HepG2 (cell line): ENCODE data around the gene SUPT6H. TPM values are rescaled to one million over a fixed set of nuclear protein-coding genes. Genes with fewer than 3 reads are reported as not detected.

Experiments used
- ELF1 ChIP-seq: sonication (generic); formaldehyde crosslinking; IDR thresholded peaks from 2 replicates; pipeline ENCODE4 v1.4.0; 2020; ENCODE audit warnings: missing genetic modification reagents
- FOXO1 ChIP-seq: sonication (generic); formaldehyde crosslinking; IDR thresholded peaks from 2 replicates; pipeline ENCODE4 v1.4.0; 2020; ENCODE audit warnings: missing genetic modification reagents
- KAT7 ChIP-seq: IDR thresholded peaks from 2 replicates; pipeline ENCODE4 v1.6.1; 2018; ENCODE audit warnings: borderline replicate concordance, missing compliant biosample characterization
- MAFF ChIP-seq: IDR thresholded peaks from 2 replicates; pipeline ENCODE4 v1.6.1; 2011; ENCODE audit warnings: low read depth, low read length, improper control_type of control experiment
- MED1 ChIP-seq: sonication (generic); formaldehyde crosslinking; IDR thresholded peaks from 2 replicates; pipeline ENCODE4 v1.4.0; 2020; ENCODE audit warnings: missing genetic modification reagents
- MEIS2 ChIP-seq: sonication (generic); formaldehyde crosslinking; IDR thresholded peaks from 2 replicates; pipeline ENCODE4 v1.9.0; 2021; ENCODE audit warnings: mild to moderate bottlenecking, missing genetic modification reagents
- MIER3 ChIP-seq: IDR thresholded peaks from 2 replicates; pipeline ENCODE4 v1.6.1; 2016; ENCODE audit warnings: missing compliant biosample characterization, borderline replicate concordance
- MXI1 ChIP-seq: IDR thresholded peaks from 3 replicates; pipeline ENCODE4 v1.6.1; 2012; ENCODE audit warnings: low read depth, low read length, inconsistent platforms, borderline replicate concordance
- NR2F6 ChIP-seq, 2 experiments: IDR thresholded peaks; 2 replicates each; pipeline ENCODE4 v1.6.1; 2016; ENCODE audit warnings: antibody characterized with exemption in 1 of 2, mild to moderate bottlenecking in 1 of 2
- RBM39 ChIP-seq: fragments of 200-400 bp; formaldehyde crosslinking; IDR thresholded peaks from one replicate; pipeline ENCODE4 v1.6.1; 2018; ENCODE audit warnings: antibody characterized with exemption, mild to moderate bottlenecking, low read depth, low read length; ENCODE audit not compliant: poor library complexity, severe bottlenecking
- SAP130 ChIP-seq: IDR thresholded peaks from 2 replicates; pipeline ENCODE4 v1.6.1; 2016; ENCODE audit warnings: low read depth
- SOX13 ChIP-seq, 3 experiments: fragments of 450-650 bp in 1 of 3; sonication (generic) in 1 of 3; formaldehyde crosslinking in 1 of 3; IDR thresholded peaks in 2 of 3; conservative IDR thresholded peaks in 1 of 3; 2 replicates each; pipeline versions ENCODE4 v1.5.0 to v1.6.1; 2016 to 2020; ENCODE audit warnings: antibody characterized with exemption in 1 of 3, mild to moderate bottlenecking in 1 of 3, missing compliant biosample characterization in 1 of 3, missing genetic modification reagents in 1 of 3, moderate library complexity in 1 of 3
- SOX5 ChIP-seq: IDR thresholded peaks from 2 replicates; pipeline ENCODE4 v1.6.1; 2016; ENCODE audit warnings: borderline replicate concordance
- TARDBP ChIP-seq: sonication (generic); formaldehyde crosslinking; IDR thresholded peaks from 2 replicates; pipeline ENCODE4 v1.8.0; 2022; ENCODE audit warnings: mild to moderate bottlenecking, missing genetic modification reagents
- YY1 ChIP-seq: IDR thresholded peaks from 2 replicates; pipeline ENCODE4 v1.6.1; 2011; ENCODE audit warnings: low read length, low read depth, moderate library complexity, mild to moderate bottlenecking; ENCODE audit not compliant: insufficient read depth, insufficient replicate concordance
- ZNF354B ChIP-seq: sonication (generic); formaldehyde crosslinking; IDR thresholded peaks from 2 replicates; pipeline ENCODE4 v1.8.0; 2022; ENCODE audit warnings: mild to moderate bottlenecking, missing genetic modification reagents
- ZNF737 ChIP-seq: sonication (generic); formaldehyde crosslinking; IDR thresholded peaks from 2 replicates; pipeline ENCODE4 v1.5.0; 2020; ENCODE audit warnings: missing genetic modification reagents, mild to moderate bottlenecking, borderline replicate concordance
- ZNF747 ChIP-seq: sonication (generic); formaldehyde crosslinking; IDR thresholded peaks from 2 replicates; pipeline ENCODE4 v1.8.1; 2023; ENCODE audit warnings: missing genetic modification reagents, mild to moderate bottlenecking, borderline replicate concordance
- ZZZ3 ChIP-seq: sonication (generic); formaldehyde crosslinking; IDR thresholded peaks from 2 replicates; pipeline ENCODE4 v1.4.0; 2020; ENCODE audit warnings: missing genetic modification reagents, mild to moderate bottlenecking, borderline replicate concordance
- polyA plus RNA-seq, 8 experiments: library from polyadenylated mRNA; depleted of rRNA in 3 of 8; stranded (reverse) in 7 of 8; unstranded in 1 of 8; fragments of >200 nt; fragmentation: Illumina TruSeq in 4 of 8; extraction: Trizol in 4 of 8; gene quantifications; 2 replicates each; pipeline versions ENCODE4 v1.2.1 to v1.2.3, GENCODE V29; 2011 to 2016; ENCODE audit warnings: low read depth in 4 of 8, missing spikeins in 1 of 8, mixed read lengths in 1 of 8; ENCODE audit not compliant: insufficient read depth in 1 of 8
- total RNA-seq, 5 experiments: library from RNA; depleted of rRNA; stranded (reverse); fragments of >200 nt; fragmentation: Illumina TruSeq; extraction: Trizol; gene quantifications; 2 replicates each; pipeline ENCODE4 v1.2.3, GENCODE V29; 2016; ENCODE audit warnings: low read depth in 1 of 5
- TF ChIP-seq, protein P1 (sequence below): IDR thresholded peaks from 2 replicates; pipeline ENCODE4 v1.6.1; 2016
- TF ChIP-seq, protein P2 (sequence below): sonication (generic); formaldehyde crosslinking; IDR thresholded peaks from 2 replicates; pipeline ENCODE4 v1.4.0; 2020; ENCODE audit warnings: missing genetic modification reagents, borderline replicate concordance
- TF ChIP-seq, protein P3 (sequence below): sonication (generic); formaldehyde crosslinking; IDR thresholded peaks from 2 replicates; pipeline ENCODE4 v1.4.0; 2020; ENCODE audit warnings: missing genetic modification reagents, borderline replicate concordance
- TF ChIP-seq, protein P4 (sequence below): IDR thresholded peaks from 2 replicates; pipeline ENCODE4 v1.6.1; 2012; ENCODE audit warnings: inconsistent platforms

Gene SUPT6H
- total and polyA plus RNA-seq, 2 of the 13 experiments (the other 11 are each of a cell fraction or from before 2014, with no cell fraction given), result 32.7 to 39.9 TPM

DNA sequence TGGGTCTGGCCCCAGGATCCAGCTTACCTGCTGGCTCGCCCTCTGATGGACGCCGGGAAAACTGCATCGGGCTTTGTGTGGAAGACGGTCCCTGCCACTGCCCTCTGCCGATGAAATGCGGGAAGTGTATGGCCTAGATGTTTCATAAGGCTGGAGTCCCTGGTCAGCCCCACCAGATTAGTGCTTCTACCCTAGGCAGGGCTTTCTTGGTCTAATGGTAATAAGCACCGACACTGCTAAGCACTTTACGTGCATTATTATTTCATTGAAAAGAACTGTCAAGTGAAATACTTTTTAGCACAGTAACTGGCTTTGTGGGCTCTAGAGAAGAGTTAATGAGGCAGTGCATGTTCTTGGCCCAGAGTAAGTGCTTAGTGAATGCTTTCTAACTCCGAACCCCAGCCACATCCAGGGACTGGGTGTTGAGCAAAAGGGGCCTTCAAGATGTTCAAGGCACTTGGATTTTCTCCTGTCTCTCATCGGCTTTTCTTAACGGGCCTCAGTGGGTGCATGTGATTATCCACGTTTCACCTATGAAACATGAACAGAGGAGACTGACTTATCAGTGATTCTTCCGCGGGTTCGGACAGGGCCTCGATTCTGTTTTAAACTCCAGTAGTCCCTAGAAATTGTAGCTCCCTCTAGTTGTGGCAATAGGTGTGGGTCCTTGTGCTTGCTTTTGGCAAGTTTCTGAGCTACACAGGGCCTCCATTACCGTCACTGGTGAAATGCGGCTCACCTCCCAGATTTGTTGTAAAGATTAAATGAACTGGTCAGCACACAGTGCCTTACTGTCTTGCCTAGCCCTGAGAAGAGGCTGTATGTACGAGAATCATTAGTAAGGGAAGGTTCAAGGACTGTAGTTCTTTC lies 88.4 kb downstream of the SUPT6H start (continued):
- no peak for TF ChIP-seq ZZZ3 (CRISPR knock-in tag)
- peak; percentile 74 for TF ChIP-seq SAP130 (CRISPR knock-in tag)
- TF ChIP-seq ZNF737 (CRISPR knock-in tag), result no peak
- TF ChIP-seq RBM39, result peak; percentile 34
- no peak for TF ChIP-seq NR2F6 (IDR thresholded peaks at IDR 0.05)
- peak; percentile 36; the same call in 1 of the 2 replicates for TF ChIP-seq NR2F6 (CRISPR knock-in tag; IDR thresholded peaks at IDR 0.05)
- TF ChIP-seq KAT7 (CRISPR knock-in tag), result no peak
- TF ChIP-seq, protein P1, sequence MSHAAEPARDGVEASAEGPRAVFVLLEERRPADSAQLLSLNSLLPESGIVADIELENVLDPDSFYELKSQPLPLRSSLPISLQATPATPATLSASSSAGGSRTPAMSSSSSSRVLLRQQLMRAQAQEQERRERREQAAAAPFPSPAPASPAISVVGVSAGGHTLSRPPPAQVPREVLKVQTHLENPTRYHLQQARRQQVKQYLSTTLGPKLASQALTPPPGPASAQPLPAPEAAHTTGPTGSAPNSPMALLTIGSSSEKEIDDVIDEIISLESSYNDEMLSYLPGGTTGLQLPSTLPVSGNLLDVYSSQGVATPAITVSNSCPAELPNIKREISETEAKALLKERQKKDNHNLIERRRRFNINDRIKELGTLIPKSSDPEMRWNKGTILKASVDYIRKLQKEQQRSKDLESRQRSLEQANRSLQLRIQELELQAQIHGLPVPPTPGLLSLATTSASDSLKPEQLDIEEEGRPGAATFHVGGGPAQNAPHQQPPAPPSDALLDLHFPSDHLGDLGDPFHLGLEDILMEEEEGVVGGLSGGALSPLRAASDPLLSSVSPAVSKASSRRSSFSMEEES (CRISPR knock-in tag), result 0 out of 2 replicates have a peak, but pooled peaks have one; percentile 48
- TF ChIP-seq ELF1 (CRISPR knock-in tag), result peak; percentile 43
- no peak for TF ChIP-seq ZNF747 (CRISPR knock-in tag)
- TF ChIP-seq, protein P2, sequence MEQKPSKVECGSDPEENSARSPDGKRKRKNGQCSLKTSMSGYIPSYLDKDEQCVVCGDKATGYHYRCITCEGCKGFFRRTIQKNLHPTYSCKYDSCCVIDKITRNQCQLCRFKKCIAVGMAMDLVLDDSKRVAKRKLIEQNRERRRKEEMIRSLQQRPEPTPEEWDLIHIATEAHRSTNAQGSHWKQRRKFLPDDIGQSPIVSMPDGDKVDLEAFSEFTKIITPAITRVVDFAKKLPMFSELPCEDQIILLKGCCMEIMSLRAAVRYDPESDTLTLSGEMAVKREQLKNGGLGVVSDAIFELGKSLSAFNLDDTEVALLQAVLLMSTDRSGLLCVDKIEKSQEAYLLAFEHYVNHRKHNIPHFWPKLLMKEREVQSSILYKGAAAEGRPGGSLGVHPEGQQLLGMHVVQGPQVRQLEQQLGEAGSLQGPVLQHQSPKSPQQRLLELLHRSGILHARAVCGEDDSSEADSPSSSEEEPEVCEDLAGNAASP, result peak; percentile 50; the same call in 1 of the 2 replicates
- TF ChIP-seq MXI1, result peak; percentile 71; the same call in 1 of the 3 replicates
- peak; percentile 63 for TF ChIP-seq MED1 (CRISPR knock-in tag)
- TF ChIP-seq SOX5 (CRISPR knock-in tag), result no peak
- TF ChIP-seq, protein P3, sequence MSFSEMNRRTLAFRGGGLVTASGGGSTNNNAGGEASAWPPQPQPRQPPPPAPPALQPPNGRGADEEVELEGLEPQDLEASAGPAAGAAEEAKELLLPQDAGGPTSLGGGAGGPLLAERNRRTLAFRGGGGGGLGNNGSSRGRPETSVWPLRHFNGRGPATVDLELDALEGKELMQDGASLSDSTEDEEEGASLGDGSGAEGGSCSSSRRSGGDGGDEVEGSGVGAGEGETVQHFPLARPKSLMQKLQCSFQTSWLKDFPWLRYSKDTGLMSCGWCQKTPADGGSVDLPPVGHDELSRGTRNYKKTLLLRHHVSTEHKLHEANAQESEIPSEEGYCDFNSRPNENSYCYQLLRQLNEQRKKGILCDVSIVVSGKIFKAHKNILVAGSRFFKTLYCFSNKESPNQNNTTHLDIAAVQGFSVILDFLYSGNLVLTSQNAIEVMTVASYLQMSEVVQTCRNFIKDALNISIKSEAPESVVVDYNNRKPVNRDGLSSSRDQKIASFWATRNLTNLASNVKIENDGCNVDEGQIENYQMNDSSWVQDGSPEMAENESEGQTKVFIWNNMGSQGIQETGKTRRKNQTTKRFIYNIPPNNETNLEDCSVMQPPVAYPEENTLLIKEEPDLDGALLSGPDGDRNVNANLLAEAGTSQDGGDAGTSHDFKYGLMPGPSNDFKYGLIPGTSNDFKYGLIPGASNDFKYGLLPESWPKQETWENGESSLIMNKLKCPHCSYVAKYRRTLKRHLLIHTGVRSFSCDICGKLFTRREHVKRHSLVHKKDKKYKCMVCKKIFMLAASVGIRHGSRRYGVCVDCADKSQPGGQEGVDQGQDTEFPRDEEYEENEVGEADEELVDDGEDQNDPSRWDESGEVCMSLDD (CRISPR knock-in tag), result no peak
- TF ChIP-seq TARDBP, result peak; percentile 7
- peak; percentile 59; the same call in 1 of the 2 replicates for TF ChIP-seq FOXO1 (CRISPR knock-in tag)
- TF ChIP-seq MEIS2 (CRISPR knock-in tag), result peak; percentile 52; the same call in 1 of the 2 replicates
- TF ChIP-seq YY1, result peak; percentile 68
- TF ChIP-seq, protein P4, sequence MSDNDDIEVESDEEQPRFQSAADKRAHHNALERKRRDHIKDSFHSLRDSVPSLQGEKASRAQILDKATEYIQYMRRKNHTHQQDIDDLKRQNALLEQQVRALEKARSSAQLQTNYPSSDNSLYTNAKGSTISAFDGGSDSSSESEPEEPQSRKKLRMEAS, result 0 out of 2 replicates have a peak, but pooled peaks have one; percentile 37
- no peak for TF ChIP-seq ZNF354B (CRISPR knock-in tag)
- TF ChIP-seq SOX13 (IDR thresholded peaks at IDR 0.05), result no peak
- peak in 1 of 2 experiments; percentile 25; a peak in 1 of 4 replicates for TF ChIP-seq SOX13 (CRISPR knock-in tag; conservative IDR thresholded peaks at IDR 0.05 in 1 of 2, IDR thresholded peaks at IDR 0.05 in 1 of 2)
- TF ChIP-seq MAFF, result no peak
- peak; percentile 59; the same call in 1 of the 2 replicates for TF ChIP-seq MIER3 (CRISPR knock-in tag)
